Measurements from ENCODE around the gene ZNF423.

ZNF423 gene

DNA sequence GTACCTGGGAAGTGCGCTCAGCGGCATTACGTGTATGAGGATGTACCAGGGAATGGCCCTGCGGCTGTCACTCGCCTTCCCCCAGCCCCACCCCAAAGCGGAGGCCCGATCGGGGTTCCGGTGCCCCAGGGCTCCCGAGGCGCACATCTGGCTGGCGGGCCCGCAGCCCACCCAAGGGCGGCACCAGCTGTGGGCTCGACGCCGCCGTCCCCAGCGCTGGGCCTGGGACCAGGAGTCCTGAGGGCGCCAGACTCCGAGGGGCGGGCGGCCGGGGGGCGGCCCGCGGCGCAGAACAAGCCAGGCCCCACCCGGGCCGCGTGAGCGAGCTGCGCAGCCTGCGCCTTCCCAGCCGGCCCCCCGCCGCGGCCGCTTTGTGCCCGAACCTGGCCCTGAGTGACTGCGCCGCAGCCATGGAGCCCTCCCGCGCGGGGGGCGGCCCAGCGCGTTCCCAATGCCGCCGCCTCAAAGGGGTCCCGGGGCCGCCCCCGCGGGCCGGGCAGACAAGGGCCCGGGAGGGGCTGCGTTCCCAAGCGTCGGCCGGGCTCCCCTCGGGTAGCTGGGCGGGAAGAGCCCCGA lies 17.4 kb downstream of the ZNF423 start:
- Histone ChIP-seq H2AFZ (ENCODE audit: low read length) (no peak overlapping the region), H3K27ac (ENCODE audit: low read depth, low read length, poor library complexity, severe bottlenecking) (no peak overlapping the region), H4K20me1 (ENCODE audit: insufficient read depth, low read length) (no peaks in the 10 kb centered on the region), H3K9me2 (ENCODE audit: low read depth, low read length) (no peaks in the 10 kb centered on the region), H3K27me3 (ENCODE audit: insufficient read depth, low read length) (no peaks in the 10 kb centered on the region), H3K36me3 (ENCODE audit: insufficient read depth, low read length) (no peaks in the 10 kb centered on the region), H3K9me3 (ENCODE audit: low read length) (no peaks in the 10 kb centered on the region), H3K4me1 (ENCODE audit: insufficient read depth, low read length, severe bottlenecking) (no peaks in the 10 kb centered on the region), H3K4me3 (ENCODE audit: low read depth, low read length, poor library complexity, severe bottlenecking) (no peak overlapping the region), H3K9ac (ENCODE audit: low read length) (no peak overlapping the region), H3K79me2 (ENCODE audit: insufficient read depth, low read length) (no peaks in the 10 kb centered on the region), H3F3A (ENCODE audit: insufficient read depth, low read length) (no peaks in the 10 kb centered on the region), H3K4me2 (ENCODE audit: low read length) (no peak overlapping the region)
- TF ChIP-seq, protein P1, sequence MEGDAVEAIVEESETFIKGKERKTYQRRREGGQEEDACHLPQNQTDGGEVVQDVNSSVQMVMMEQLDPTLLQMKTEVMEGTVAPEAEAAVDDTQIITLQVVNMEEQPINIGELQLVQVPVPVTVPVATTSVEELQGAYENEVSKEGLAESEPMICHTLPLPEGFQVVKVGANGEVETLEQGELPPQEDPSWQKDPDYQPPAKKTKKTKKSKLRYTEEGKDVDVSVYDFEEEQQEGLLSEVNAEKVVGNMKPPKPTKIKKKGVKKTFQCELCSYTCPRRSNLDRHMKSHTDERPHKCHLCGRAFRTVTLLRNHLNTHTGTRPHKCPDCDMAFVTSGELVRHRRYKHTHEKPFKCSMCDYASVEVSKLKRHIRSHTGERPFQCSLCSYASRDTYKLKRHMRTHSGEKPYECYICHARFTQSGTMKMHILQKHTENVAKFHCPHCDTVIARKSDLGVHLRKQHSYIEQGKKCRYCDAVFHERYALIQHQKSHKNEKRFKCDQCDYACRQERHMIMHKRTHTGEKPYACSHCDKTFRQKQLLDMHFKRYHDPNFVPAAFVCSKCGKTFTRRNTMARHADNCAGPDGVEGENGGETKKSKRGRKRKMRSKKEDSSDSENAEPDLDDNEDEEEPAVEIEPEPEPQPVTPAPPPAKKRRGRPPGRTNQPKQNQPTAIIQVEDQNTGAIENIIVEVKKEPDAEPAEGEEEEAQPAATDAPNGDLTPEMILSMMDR (IDR thresholded peaks at IDR 0.05; ENCODE audit: low read length), result no peak
- TF ChIP-seq EZH2 (IDR thresholded peaks at IDR 0.05; ENCODE audit: borderline replicate concordance, low read length), result no peak

DNA sequence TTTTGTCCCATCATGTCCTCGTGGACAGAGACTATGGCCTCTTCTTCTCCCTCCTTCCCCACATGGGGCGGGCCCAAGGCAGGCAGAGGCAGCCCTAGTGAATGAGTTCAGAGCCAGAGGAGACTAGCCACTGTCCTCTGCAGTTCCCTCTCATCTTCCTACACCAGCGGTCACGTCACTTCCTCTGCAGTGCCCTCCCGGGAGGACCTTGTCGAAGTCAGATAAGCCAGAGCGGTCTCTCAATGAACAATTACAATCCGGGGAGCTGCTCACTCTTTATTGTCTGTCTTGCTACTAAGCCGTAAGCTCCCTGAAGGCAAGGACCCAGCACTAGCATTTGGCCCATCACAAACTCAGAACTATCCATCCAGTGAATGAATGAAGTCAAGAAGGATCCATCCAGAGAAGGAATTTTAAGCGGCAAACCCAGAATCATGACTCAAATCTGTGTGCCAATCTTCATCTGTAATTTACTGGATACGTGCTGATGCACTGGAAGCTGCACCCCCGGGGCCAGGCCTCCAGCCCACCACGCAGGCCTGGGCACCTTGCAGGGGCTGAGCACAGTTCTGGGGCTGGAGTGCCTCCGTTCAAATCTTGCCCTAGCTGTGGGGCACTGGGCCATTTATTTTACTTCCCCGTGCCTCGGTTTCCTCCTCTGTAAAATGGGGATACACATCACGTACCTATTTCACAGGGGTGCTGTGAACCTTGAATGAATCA lies 18.1 kb downstream of the ZNF423 start:
- Histone ChIP-seq H3K36me3 (ENCODE audit: insufficient read depth, low read length) (no peaks in the 10 kb centered on the region), H4K20me1 (ENCODE audit: insufficient read depth, low read length) (no peaks in the 10 kb centered on the region), H3K9me2 (ENCODE audit: low read depth, low read length) (no peaks in the 10 kb centered on the region), H3F3A (ENCODE audit: insufficient read depth, low read length) (no peaks in the 10 kb centered on the region), H3K27me3 (ENCODE audit: insufficient read depth, low read length) (no peaks in the 10 kb centered on the region), H3K79me2 (ENCODE audit: insufficient read depth, low read length) (no peaks in the 10 kb centered on the region), H3K4me1 (ENCODE audit: insufficient read depth, low read length, severe bottlenecking) (no peaks in the 10 kb centered on the region), H3K4me3 (ENCODE audit: low read depth, low read length, poor library complexity, severe bottlenecking) (no peak overlapping the region), H2AFZ (ENCODE audit: low read length) (no peak overlapping the region), H3K9me3 (ENCODE audit: low read length) (no peaks in the 10 kb centered on the region), H3K4me2 (ENCODE audit: low read length) (no peak overlapping the region), H3K9ac (ENCODE audit: low read length) (no peak overlapping the region), H3K27ac (ENCODE audit: low read depth, low read length, poor library complexity, severe bottlenecking) (no peak overlapping the region)
- TF ChIP-seq, protein P1 (IDR thresholded peaks at IDR 0.05; ENCODE audit: low read length), result no peak
- TF ChIP-seq EZH2 (IDR thresholded peaks at IDR 0.05; ENCODE audit: borderline replicate concordance, low read length), result no peak

DNA sequence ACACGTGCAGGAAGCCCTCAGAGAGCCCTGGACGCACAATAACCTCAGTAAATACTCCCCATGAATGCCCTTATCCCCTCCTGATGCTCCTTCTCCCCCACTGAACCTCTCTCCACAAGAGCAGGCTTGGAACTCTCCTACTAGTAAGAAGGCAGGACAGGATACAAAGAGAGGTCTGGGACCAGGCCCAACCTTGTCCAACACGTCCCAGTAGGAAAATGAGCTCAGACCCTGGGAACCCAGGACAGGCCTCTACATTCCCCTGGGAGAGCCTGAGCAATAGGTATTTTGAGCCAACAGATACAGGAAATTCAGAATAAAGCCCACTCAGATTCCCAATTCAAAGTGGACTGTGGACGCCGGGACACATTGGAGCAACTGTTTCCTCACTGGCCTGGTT lies 19.2 kb downstream of the ZNF423 start:
- H2AFZ ChIP-seq (ENCODE audit: low read length), result no peak overlapping the region
- H3F3A ChIP-seq (ENCODE audit: insufficient read depth, low read length), result no peaks in the 10 kb centered on the region
- no peaks in the 10 kb centered on the region for H3K79me2 ChIP-seq (ENCODE audit: insufficient read depth, low read length)
- no peak overlapping the region for H3K27ac ChIP-seq (ENCODE audit: low read depth, low read length, poor library complexity, severe bottlenecking)
- no peaks in the 10 kb centered on the region for H3K9me2 ChIP-seq (ENCODE audit: low read depth, low read length)
- H3K36me3 ChIP-seq (ENCODE audit: insufficient read depth, low read length), result no peaks in the 10 kb centered on the region
- no peaks in the 10 kb centered on the region for H4K20me1 ChIP-seq (ENCODE audit: insufficient read depth, low read length)
- TF ChIP-seq, protein P1 (IDR thresholded peaks at IDR 0.05; ENCODE audit: low read length), result no peak
- no peak for TF ChIP-seq EZH2 (IDR thresholded peaks at IDR 0.05; ENCODE audit: borderline replicate concordance, low read length)
- H3K4me3 ChIP-seq (ENCODE audit: low read depth, low read length, poor library complexity, severe bottlenecking), result no peak overlapping the region
- H3K4me1 ChIP-seq (ENCODE audit: insufficient read depth, low read length, severe bottlenecking), result no peaks in the 10 kb centered on the region
- no peak overlapping the region for H3K4me2 ChIP-seq (ENCODE audit: low read length)
- no peaks in the 10 kb centered on the region for H3K9me3 ChIP-seq (ENCODE audit: low read length)
- no peaks in the 10 kb centered on the region for H3K27me3 ChIP-seq (ENCODE audit: insufficient read depth, low read length)
- H3K9ac ChIP-seq (ENCODE audit: low read length), result no peak overlapping the region
